Esophagus muscularis mucosa (tissue), 4 donors: Measurements from ENCODE around the gene STAU1. TPM values are rescaled to one million over a fixed set of nuclear protein-coding genes. Genes with fewer than 3 reads are reported as not detected.

Source experiments
- DNase-seq: peaks from one replicate; pipeline ENCODE4 v3.0.0-alpha.2; 2017; ENCODE audit errors: extremely low spot score
- H3K27ac ChIP-seq, 4 donors: fragments of 200-600 bp; sonication (generic); replicated peaks in 1 of 4; 1 replicate in 3 of 4; 2 replicates in 1 of 4; pipeline ENCODE4 v1.5.1; 2016 to 2019; ENCODE audit warnings: mild to moderate bottlenecking in 1 of 4
- H3K27me3 ChIP-seq, 4 donors: fragments of 200-600 bp; sonication (generic); one replicate each; pipeline versions ENCODE4 v1.5.1 to v1.6.0; 2016 to 2019
- H3K36me3 ChIP-seq, 4 donors: fragments of 200-600 bp; sonication (generic); one replicate each; pipeline ENCODE4 v1.5.1; 2016 to 2019
- H3K4me1 ChIP-seq, 4 donors: fragments of 200-600 bp; sonication (generic); one replicate each; pipeline ENCODE4 v1.5.1; 2016 to 2019
- H3K4me3 ChIP-seq, 4 donors: fragments of 200-600 bp; sonication (generic); 1 replicate in 2 of 4; 2 replicates in 2 of 4; pipeline ENCODE4 v1.5.1; 2016 to 2019; ENCODE audit warnings: mild to moderate bottlenecking in 4 of 4, moderate library complexity in 1 of 4
- H3K9me3 ChIP-seq, 4 donors: fragments of 200-600 bp; sonication (generic); 1 replicate in 3 of 4; 2 replicates in 1 of 4; pipeline ENCODE4 v1.5.1; 2016 to 2019
- CTCF ChIP-seq, 3 experiments: fragments of 200-600 bp in 2 of 3; fragments of 450-650 bp in 1 of 3; sonication (generic) in 2 of 3; IDR thresholded peaks; one replicate each; pipeline ENCODE4 v1.5.1; 2017 to 2019; ENCODE audit warnings: antibody characterized with exemption in 3 of 3, mild to moderate bottlenecking in 2 of 3, moderate library complexity in 1 of 3
- EP300 ChIP-seq: sonication (generic); formaldehyde crosslinking; IDR thresholded peaks from one replicate; pipeline ENCODE4 v1.6.1; 2017; ENCODE audit warnings: antibody characterized with exemption
- POLR2A ChIP-seq: fragments of 450-650 bp; IDR thresholded peaks from one replicate; pipeline ENCODE4 v1.6.1; 2017; ENCODE audit warnings: antibody characterized with exemption, moderate library complexity, mild to moderate bottlenecking, low read depth
- POLR2AphosphoS5 ChIP-seq, 2 donors: sonication (generic); formaldehyde crosslinking; IDR thresholded peaks; one replicate each; pipeline ENCODE4 v1.6.1; 2017; ENCODE audit warnings: antibody characterized with exemption in 2 of 2
- WGBS: methylation state at CpG from one replicate; pipeline ENCODE4 v1.1.5; 2018; 5-methylcytosine and 5-hydroxymethylcytosine counted together
- intact Hi-C: fragments of 100-400 bp; cut with DNase I; formaldehyde crosslinking; loops from one replicate; pipeline ENCODE4 v1.15.1; 2023
- total RNA-seq, 4 donors: library from RNA; depleted of rRNA; stranded (reverse); fragments of >200 nt; gene quantifications; one replicate each; pipeline versions ENCODE4 v1.1.0 to v1.2.1, GENCODE V29; 2016

The STAU1 gene
- total RNA-seq, 4 donors from 2014 or later: 103 to 118 (median 115) TPM

- H3K9me3 ChIP-seq: no peaks in the 10 kb centered on the region
- H3K27me3 ChIP-seq: no peaks in the 10 kb centered on the region
- intact Hi-C loops: no loop called here
- H3K36me3 ChIP-seq: peaks cover 61 to 97% (median 90%) of the 10 kb centered on the region in 4 donors
- no peak overlapping the region for H3K27ac ChIP-seq
- H3K4me3 ChIP-seq: no peak overlapping the region
- 89% methylated on average over 3 of the region's 3 CpGs for WGBS
- TF ChIP-seq CTCF (IDR thresholded peaks at IDR 0.05) (no peak), EP300 (no peak), POLR2A (no peak), POLR2AphosphoS5 (IDR thresholded peaks at IDR 0.05) (no peak)
- no peak for DNase-seq
- no peaks in the 10 kb centered on the region for H3K4me1 ChIP-seq
Observed at GRCh38 chr20:49118307-49118706, 69.8 kb downstream of the STAU1 start.

GRCh38 chr20:49115564-49115963, 72.6 kb downstream of the STAU1 start:
- WGBS: 77% methylated on average over 7 of the region's 7 CpGs
- Histone ChIP-seq H3K36me3 (peaks cover 60 to 98% (median 95%) of the 10 kb centered on the region in 4 donors), H3K27ac (no peak overlapping the region), H3K4me1 (no peaks in the 10 kb centered on the region), H3K9me3 (no peaks in the 10 kb centered on the region), H3K4me3 (no peak overlapping the region), H3K27me3 (no peaks in the 10 kb centered on the region)
- no peak for DNase-seq
- TF ChIP-seq POLR2A (no peak), EP300 (no peak), POLR2AphosphoS5 (IDR thresholded peaks at IDR 0.05) (no peak), CTCF (IDR thresholded peaks at IDR 0.05) (no peak)
- intact Hi-C loops: no loop called here

- H3K36me3 ChIP-seq: peaks cover 39 to 83% (median 82%) of the 10 kb centered on the region in 4 donors
Observed at GRCh38 chr20:49112596-49113274, 75.4 kb downstream of the STAU1 start.

GRCh38 chr20:49110767-49111694, 77.1 kb downstream of the STAU1 start:
- intact Hi-C loops: no loop called here
- peaks cover 28 to 69% (median 65%) of the 10 kb centered on the region in 4 donors for H3K36me3 ChIP-seq

More at GRCh38 chr20:49112596-49113274, 75.4 kb downstream of the STAU1 start:
- no peak for DNase-seq
- 88% methylated on average over 15 of the region's 15 CpGs for WGBS
- Histone ChIP-seq H3K27me3 (no peaks in the 10 kb centered on the region), H3K4me3 (no peak overlapping the region), H3K4me1 (no peaks in the 10 kb centered on the region), H3K27ac (no peak overlapping the region), H3K9me3 (no peaks in the 10 kb centered on the region)
- TF ChIP-seq POLR2A (no peak), EP300 (no peak), CTCF (IDR thresholded peaks at IDR 0.05) (no peak), POLR2AphosphoS5 (IDR thresholded peaks at IDR 0.05) (no peak)
- intact Hi-C loops: no loop called here

More at GRCh38 chr20:49110767-49111694, 77.1 kb downstream of the STAU1 start:
- Histone ChIP-seq H3K9me3 (no peaks in the 10 kb centered on the region), H3K27ac (no peak overlapping the region), H3K4me3 (no peak overlapping the region), H3K27me3 (no peaks in the 10 kb centered on the region), H3K4me1 (no peaks in the 10 kb centered on the region)
- 98% methylated on average over 5 of the region's 6 CpGs for WGBS
- no peak for TF ChIP-seq POLR2A
- no peak for TF ChIP-seq EP300
- no peak for TF ChIP-seq CTCF (IDR thresholded peaks at IDR 0.05)
- TF ChIP-seq POLR2AphosphoS5 (IDR thresholded peaks at IDR 0.05): no peak
- DNase-seq: no peak
